ENCODE results near the gene CA11.

DNA sequence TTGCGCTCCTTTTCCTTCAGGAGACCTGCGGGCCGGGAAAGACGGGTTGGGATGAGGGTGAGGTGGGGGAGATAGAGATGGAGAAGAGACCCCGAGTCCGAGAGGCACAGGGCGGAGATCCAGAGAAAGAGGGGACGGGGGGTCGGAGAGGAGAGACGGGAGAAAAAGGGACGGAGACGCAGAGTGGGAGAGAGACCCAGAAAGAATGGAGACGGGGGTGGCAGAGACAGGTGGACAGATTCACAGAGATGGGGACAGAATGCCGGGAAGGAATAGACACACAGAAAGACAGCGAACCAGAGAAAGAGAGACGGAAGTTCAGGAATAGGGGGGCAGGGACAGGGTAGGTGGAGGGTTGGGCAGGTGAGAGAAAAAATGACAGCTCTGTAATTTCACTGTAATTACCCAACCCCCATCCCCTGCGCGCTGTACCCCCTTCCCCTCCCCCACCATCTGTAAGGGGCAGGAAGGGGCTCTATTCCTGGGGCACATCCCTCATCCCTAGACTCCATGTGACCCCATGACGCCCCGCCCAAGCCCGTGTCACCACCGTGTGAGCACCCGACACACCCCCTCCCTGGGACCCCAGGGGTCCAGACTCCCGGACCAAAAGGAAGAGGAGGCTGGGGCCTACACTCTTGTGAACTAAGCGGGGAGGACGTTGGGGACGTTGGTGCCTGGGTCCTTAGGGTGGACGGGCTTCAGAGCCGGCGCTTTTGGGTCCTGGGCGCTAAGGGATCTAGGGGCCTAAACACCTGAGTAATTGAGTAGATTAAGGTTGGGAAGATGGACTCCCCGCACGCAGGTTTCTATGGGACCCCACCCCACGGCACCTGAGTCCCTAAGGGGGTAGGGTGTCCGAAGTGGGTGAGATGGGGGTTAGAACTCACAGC is 9.8 kb downstream of the CA11 start:
- TF ChIP-seq POLR2A (IDR thresholded peaks at IDR 0.05), result no peak
- no peak for TF ChIP-seq POLR2AphosphoS5 (IDR thresholded peaks at IDR 0.05)
- TF ChIP-seq, protein P1, sequence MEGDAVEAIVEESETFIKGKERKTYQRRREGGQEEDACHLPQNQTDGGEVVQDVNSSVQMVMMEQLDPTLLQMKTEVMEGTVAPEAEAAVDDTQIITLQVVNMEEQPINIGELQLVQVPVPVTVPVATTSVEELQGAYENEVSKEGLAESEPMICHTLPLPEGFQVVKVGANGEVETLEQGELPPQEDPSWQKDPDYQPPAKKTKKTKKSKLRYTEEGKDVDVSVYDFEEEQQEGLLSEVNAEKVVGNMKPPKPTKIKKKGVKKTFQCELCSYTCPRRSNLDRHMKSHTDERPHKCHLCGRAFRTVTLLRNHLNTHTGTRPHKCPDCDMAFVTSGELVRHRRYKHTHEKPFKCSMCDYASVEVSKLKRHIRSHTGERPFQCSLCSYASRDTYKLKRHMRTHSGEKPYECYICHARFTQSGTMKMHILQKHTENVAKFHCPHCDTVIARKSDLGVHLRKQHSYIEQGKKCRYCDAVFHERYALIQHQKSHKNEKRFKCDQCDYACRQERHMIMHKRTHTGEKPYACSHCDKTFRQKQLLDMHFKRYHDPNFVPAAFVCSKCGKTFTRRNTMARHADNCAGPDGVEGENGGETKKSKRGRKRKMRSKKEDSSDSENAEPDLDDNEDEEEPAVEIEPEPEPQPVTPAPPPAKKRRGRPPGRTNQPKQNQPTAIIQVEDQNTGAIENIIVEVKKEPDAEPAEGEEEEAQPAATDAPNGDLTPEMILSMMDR (IDR thresholded peaks at IDR 0.05), result no peak
